Measurements from ENCODE around the gene RNASEH2B. TPM values are rescaled to one million over a fixed set of nuclear protein-coding genes. Genes with fewer than 3 reads are reported as not detected.

Gene RNASEH2B
- total RNA-seq, 4 donors from 2014 or later: 11.1 to 45.0 (median 31.8) TPM

DNA sequence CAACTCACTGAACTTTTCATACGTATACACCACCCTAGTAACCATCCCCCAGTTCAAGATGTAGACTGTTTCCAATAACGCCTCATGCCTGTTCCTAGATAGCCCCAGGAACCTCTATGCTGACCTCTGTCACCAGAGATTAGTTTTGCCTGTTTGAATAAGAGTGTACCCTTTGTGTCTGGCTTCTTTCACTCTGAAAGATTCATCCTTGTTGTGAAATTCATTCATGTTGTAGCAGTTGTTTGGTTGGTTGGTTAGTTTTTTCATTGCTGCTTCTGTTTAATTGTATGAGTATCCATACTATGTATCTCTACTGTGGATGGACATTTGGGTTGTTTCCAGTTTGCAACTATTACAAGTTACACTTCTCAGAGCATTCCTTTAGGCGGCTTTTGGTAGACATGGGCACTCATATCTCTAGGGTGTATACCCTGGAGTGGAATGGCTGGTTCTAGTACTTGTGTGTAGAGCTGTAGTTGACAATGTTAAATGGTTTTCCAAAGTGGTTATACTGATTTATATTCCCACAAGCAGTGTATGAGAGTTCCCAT lies 1.6 kb downstream of the RNASEH2B start:
- peak overlapping the region in 3 of 4 donors; percentile 91 to 95 (median 92) for H3K27ac ChIP-seq
- H3K27me3 ChIP-seq: no peaks in the 10 kb centered on the region
- H3K4me1 ChIP-seq: peaks cover 13 to 51% (median 16%) of the 10 kb centered on the region in 3 donors
- WGBS, 2 donors: 42 to 54% methylated on average over 3 of the region's 3 CpGs
- intact Hi-C loops (cut with DNase I): loop anchor here (5.0 to 10.0 kb wide), 2 partner anchors 826 to 934 kb away; no protein-coding TSS in a partner anchor
- peak overlapping the region in 3 of 4 donors; percentile 80 to 92 (median 90) for H3K4me3 ChIP-seq
- H3K36me3 ChIP-seq: no peaks in the 10 kb centered on the region
- TF ChIP-seq, protein P1, sequence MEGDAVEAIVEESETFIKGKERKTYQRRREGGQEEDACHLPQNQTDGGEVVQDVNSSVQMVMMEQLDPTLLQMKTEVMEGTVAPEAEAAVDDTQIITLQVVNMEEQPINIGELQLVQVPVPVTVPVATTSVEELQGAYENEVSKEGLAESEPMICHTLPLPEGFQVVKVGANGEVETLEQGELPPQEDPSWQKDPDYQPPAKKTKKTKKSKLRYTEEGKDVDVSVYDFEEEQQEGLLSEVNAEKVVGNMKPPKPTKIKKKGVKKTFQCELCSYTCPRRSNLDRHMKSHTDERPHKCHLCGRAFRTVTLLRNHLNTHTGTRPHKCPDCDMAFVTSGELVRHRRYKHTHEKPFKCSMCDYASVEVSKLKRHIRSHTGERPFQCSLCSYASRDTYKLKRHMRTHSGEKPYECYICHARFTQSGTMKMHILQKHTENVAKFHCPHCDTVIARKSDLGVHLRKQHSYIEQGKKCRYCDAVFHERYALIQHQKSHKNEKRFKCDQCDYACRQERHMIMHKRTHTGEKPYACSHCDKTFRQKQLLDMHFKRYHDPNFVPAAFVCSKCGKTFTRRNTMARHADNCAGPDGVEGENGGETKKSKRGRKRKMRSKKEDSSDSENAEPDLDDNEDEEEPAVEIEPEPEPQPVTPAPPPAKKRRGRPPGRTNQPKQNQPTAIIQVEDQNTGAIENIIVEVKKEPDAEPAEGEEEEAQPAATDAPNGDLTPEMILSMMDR (IDR thresholded peaks at IDR 0.05): no peak
- TF ChIP-seq POLR2A (IDR thresholded peaks at IDR 0.05): no peak
- no peaks in the 10 kb centered on the region for H3K9me3 ChIP-seq
- no peak for DNase-seq

DNA sequence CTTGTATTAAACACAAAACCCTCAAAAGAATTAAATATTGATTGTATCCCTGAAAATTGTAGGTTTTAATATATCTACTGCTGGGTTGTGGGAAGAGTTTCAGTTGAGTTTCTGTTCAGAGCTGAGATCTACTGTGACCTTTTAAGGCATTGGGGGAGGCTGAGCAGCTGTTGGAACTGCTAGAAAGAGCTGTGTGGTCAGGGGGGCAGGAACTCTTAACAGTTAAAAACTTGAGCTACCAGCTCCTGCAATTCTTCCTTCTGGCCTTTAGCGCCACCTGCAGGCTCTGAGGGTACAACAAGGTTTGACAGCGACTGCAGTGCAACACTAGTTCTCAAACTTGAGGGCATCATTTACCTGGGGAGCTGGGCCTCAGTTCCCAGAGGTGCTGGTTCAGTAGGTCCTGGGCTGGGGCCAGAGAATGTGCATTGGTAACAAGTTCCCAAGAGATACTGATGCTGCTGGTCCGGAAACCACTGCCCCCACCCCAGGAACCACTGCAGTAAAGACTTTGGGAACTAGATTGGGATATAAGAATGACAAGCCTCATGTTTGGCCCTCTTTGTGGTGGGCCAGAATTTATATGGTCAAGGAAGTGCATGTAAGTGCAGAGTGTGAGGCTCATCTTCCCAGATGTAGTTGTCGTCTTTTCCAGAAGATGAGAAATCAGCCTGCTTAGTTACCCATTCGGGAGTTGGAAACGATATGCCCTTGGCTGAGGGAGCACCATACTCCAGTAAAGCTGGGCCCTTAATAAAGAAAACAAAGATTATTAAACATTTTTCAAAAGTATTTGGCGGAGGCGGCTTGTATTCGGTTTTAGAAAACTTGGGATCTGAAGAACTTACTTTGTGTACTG lies 2.6 kb downstream of the RNASEH2B start:
- peak overlapping the region in 1 of 4 donors; percentile 9 for H3K4me3 ChIP-seq
- DNase-seq: peak; percentile 31

DNA sequence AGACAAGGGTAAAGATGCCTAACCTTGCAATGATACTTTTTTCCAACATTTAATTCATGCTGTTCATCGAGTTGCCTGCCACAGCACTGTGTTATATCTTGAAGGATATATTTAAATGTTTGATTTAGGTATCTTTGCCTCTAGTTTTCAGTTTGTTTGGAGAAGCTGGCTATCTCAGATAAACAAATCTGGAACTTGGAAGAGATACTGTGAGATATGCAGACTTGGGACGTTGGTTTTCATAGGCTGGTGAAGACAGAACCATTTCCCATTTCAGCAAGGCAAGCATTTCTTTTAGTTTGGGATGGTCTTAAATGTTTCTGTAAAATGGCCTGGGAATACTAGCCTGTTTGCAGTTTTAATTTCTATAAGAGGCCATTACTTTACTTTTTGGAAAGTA lies 3.3 kb downstream of the RNASEH2B start:
- DNase-seq: no peak
- no peak for TF ChIP-seq POLR2A (IDR thresholded peaks at IDR 0.05)
- TF ChIP-seq, protein P1 (IDR thresholded peaks at IDR 0.05): no peak
- peak overlapping the region in 2 of 4 donors; percentile 91 to 95 for H3K27ac ChIP-seq
- no peaks in the 10 kb centered on the region for H3K9me3 ChIP-seq
- no peaks in the 10 kb centered on the region for H3K27me3 ChIP-seq
- no peaks in the 10 kb centered on the region for H3K36me3 ChIP-seq
- H3K4me1 ChIP-seq: peaks cover 13 to 66% (median 30%) of the 10 kb centered on the region in 3 donors
- intact Hi-C loops (cut with DNase I): loop anchor here (5.0 to 10.0 kb wide), 2 partner anchors 828 to 936 kb away; no protein-coding TSS in a partner anchor
- 25 to 47% methylated on average over 2 of the region's 2 CpGs for WGBS, 2 donors
- H3K4me3 ChIP-seq: no peak overlapping the region

More for the DNA sequence above, 2.6 kb downstream of the RNASEH2B start:
- Histone ChIP-seq H3K27me3 (no peaks in the 10 kb centered on the region), H3K9me3 (no peaks in the 10 kb centered on the region), H3K36me3 (no peaks in the 10 kb centered on the region), H3K4me1 (peaks cover 13 to 59% (median 23%) of the 10 kb centered on the region in 3 donors), H3K27ac (peak overlapping the region in 3 of 4 donors; percentile 91 to 95 (median 92))
- intact Hi-C loops (cut with DNase I): loop anchor here (5.0 to 10.0 kb wide), 2 partner anchors 827 to 935 kb away; no protein-coding TSS in a partner anchor
- TF ChIP-seq POLR2A (IDR thresholded peaks at IDR 0.05): no peak
- TF ChIP-seq, protein P1 (IDR thresholded peaks at IDR 0.05): peak; percentile 69 to 91 (median 83)
- 53 to 55% methylated on average over 9 of the region's 9 CpGs for WGBS, 2 donors

DNA sequence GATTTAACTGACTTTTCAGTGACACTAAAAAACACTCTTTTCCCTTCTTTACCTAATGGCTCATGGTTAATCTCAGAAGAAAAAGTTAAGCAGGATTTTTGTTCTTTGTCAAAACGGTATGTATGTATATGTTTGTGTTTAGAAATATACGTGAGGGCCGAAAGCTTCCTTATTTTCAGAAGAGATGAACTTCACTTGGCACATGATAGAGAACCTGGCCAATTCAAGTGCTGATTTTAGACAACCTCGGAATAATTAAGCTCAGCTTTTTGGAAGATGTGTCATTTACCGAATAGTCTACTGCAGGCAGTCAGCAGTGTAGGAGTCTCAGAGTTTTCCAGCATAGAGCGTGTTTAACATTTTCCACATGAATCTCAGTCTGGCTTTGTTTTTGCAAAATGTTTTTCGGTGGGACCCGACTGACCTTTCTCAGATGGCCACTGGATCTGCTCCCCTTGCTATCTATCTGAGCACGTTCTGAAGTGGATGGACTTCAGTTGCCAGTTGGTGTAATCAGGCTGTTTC lies 4.6 kb downstream of the RNASEH2B start:
- 66 to 80% methylated on average over 9 of the region's 9 CpGs for WGBS, 2 donors
- no peaks in the 10 kb centered on the region for H3K36me3 ChIP-seq
- intact Hi-C loops (cut with DNase I): loop anchor here (5.0 to 10.0 kb wide), 2 partner anchors 829 to 937 kb away; no protein-coding TSS in a partner anchor
- TF ChIP-seq POLR2A (IDR thresholded peaks at IDR 0.05): no peak
- TF ChIP-seq, protein P1 (IDR thresholded peaks at IDR 0.05): no peak
- H3K9me3 ChIP-seq: no peaks in the 10 kb centered on the region
- H3K27ac ChIP-seq: peak overlapping the region; percentile 10 to 45 (median 24)
- H3K4me3 ChIP-seq: peak overlapping the region in 1 of 4 donors; percentile 4
- no peak for DNase-seq
- H3K4me1 ChIP-seq: peaks cover 13 to 73% (median 30%) of the 10 kb centered on the region in 3 donors
- no peaks in the 10 kb centered on the region for H3K27me3 ChIP-seq
